K562 (cell line): ENCODE measurements around the gene HOMEZ. TPM values are rescaled to one million over a fixed set of nuclear protein-coding genes. Genes with fewer than 3 reads are reported as not detected.

Experiments
- BHLHE40 ChIP-seq: IDR thresholded peaks from 2 replicates; pipeline ENCODE4 v1.6.1; 2011; ENCODE audit warnings: low read length, improper control_type of control experiment
- DPF2 ChIP-seq: fragments of 450-650 bp; IDR thresholded peaks from 2 replicates; pipeline ENCODE4 v1.6.1; 2016
- EWSR1 ChIP-seq: fragments of 450-650 bp; IDR thresholded peaks from 2 replicates; pipeline ENCODE4 v1.6.1; 2018; ENCODE audit warnings: borderline replicate concordance, mild to moderate bottlenecking, low read depth, moderate library complexity; ENCODE audit not compliant: partially characterized antibody
- IFI16 ChIP-seq: fragments of 250-450 bp; sonication (Bioruptor Pico); IDR thresholded peaks from 2 replicates; pipeline ENCODE4 v2.1.2; 2022; ENCODE audit warnings: mild to moderate bottlenecking, inconsistent platforms
- LEF1 ChIP-seq: fragments of 450-650 bp; IDR thresholded peaks from 2 replicates; pipeline ENCODE4 v1.6.1; 2016; ENCODE audit warnings: mild to moderate bottlenecking
- MCM7 ChIP-seq, 2 experiments: fragments of 450-650 bp; IDR thresholded peaks; 2 replicates each; pipeline ENCODE4 v1.6.1; 2016 to 2018
- POLR2B ChIP-seq: fragments of 450-650 bp; IDR thresholded peaks from 2 replicates; pipeline ENCODE4 v1.6.1; 2018; ENCODE audit warnings: low read depth; ENCODE audit not compliant: partially characterized antibody
- PPARD ChIP-seq: fragments of 250-450 bp; sonication (Bioruptor Pico); IDR thresholded peaks from 2 replicates; pipeline ENCODE4 v1.8.0; 2022; ENCODE audit warnings: inconsistent platforms, mild to moderate bottlenecking, moderate library complexity
- RBFOX2 ChIP-seq: fragments of 200-400 bp; formaldehyde crosslinking; IDR thresholded peaks from 2 replicates; pipeline ENCODE4 v1.6.1; 2017; ENCODE audit warnings: low read depth, mild to moderate bottlenecking, low read length, moderate library complexity
- TRIM24 ChIP-seq, 2 experiments: fragments of 450-650 bp; IDR thresholded peaks; 2 replicates each; pipeline ENCODE4 v1.6.1; 2016
- ZNF143 ChIP-seq: sonication (generic); formaldehyde crosslinking; IDR thresholded peaks from 2 replicates; pipeline ENCODE4 v1.9.0; 2022; ENCODE audit warnings: mild to moderate bottlenecking, missing genetic modification reagents
- ZNF561 ChIP-seq: fragments of 450-650 bp; formaldehyde crosslinking; conservative IDR thresholded peaks from 2 replicates; pipeline ENCODE4 v1.4.0; 2020; ENCODE audit warnings: mild to moderate bottlenecking, moderate library complexity
- ZNF589 ChIP-seq: fragments of 200-800 bp; sonication (Bioruptor generic); IDR thresholded peaks from 2 replicates; pipeline ENCODE4 v1.6.1; 2016; ENCODE audit warnings: low read depth, missing genetic modification characterization, missing compliant biosample characterization
- polyA plus RNA-seq, 8 experiments: library from polyadenylated mRNA; depleted of rRNA in 4 of 8; stranded (reverse) in 5 of 8; unstranded in 3 of 8; fragments of >200 nt; fragmentation: Nextera tagmentation in 2 of 8; fragmentation: Illumina TruSeq in 1 of 8; extraction: Ambion mirVana in 2 of 8; extraction: Trizol in 1 of 8; gene quantifications; 2 replicates each; pipeline versions ENCODE4 v1.2.1 to v1.2.3, GENCODE V29; 2011 to 2014; ENCODE audit warnings: inconsistent platforms in 1 of 8, missing spikeins in 1 of 8
- total RNA-seq, 7 experiments: library from RNA; depleted of rRNA in 6 of 7; stranded (reverse); fragments of >200 nt in 6 of 7; fragmentation: Illumina TruSeq in 2 of 7; extraction: Trizol in 2 of 7; gene quantifications; 2 replicates each; pipeline versions ENCODE4 v1.2.1 to v1.2.3, GENCODE V29; 2011 to 2021; ENCODE audit warnings: low replicate concordance in 1 of 7
- TF ChIP-seq, protein P1 (sequence below), 2 experiments: IDR thresholded peaks; 2 replicates each; pipeline ENCODE4 v1.6.1; 2012; ENCODE audit warnings: improper control_type of control experiment in 2 of 2, low read depth in 2 of 2, low read length in 2 of 2, borderline replicate concordance in 1 of 2
- TF ChIP-seq, protein P2 (sequence below), 2 experiments: fragments of 150-350 bp in 1 of 2; IDR thresholded peaks; 2 replicates each; pipeline ENCODE4 v1.6.1; 2012 to 2016; ENCODE audit warnings: low read depth in 2 of 2, low read length in 2 of 2, mild to moderate bottlenecking in 1 of 2, moderate library complexity in 1 of 2
- TF ChIP-seq, protein P3 (sequence below), 2 experiments: fragments of 450-650 bp in 1 of 2; sonication (generic) in 1 of 2; formaldehyde crosslinking in 1 of 2; IDR thresholded peaks in 1 of 2; conservative IDR thresholded peaks in 1 of 2; 2 replicates each; pipeline versions ENCODE4 v1.6.1 to v1.8.1; 2016 to 2023; ENCODE audit warnings: mild to moderate bottlenecking in 2 of 2, moderate library complexity in 2 of 2, inconsistent platforms in 1 of 2, missing genetic modification reagents in 1 of 2
- TF ChIP-seq, protein P4 (sequence below): fragments of 250-450 bp; sonication (Bioruptor Pico); IDR thresholded peaks from 2 replicates; pipeline ENCODE4 v1.5.0; 2021
- TF ChIP-seq, protein P5 (sequence below): fragments of 450-650 bp; IDR thresholded peaks from 2 replicates; pipeline ENCODE4 v1.6.1; 2016; ENCODE audit warnings: low read depth, mild to moderate bottlenecking, moderate library complexity

HOMEZ gene
- total and polyA plus RNA-seq, 9 of the 15 experiments (the other 6 are each of a cell fraction or from before 2014, with no cell fraction given): 3.0 to 30.2 (median 16.9) TPM

DNA sequence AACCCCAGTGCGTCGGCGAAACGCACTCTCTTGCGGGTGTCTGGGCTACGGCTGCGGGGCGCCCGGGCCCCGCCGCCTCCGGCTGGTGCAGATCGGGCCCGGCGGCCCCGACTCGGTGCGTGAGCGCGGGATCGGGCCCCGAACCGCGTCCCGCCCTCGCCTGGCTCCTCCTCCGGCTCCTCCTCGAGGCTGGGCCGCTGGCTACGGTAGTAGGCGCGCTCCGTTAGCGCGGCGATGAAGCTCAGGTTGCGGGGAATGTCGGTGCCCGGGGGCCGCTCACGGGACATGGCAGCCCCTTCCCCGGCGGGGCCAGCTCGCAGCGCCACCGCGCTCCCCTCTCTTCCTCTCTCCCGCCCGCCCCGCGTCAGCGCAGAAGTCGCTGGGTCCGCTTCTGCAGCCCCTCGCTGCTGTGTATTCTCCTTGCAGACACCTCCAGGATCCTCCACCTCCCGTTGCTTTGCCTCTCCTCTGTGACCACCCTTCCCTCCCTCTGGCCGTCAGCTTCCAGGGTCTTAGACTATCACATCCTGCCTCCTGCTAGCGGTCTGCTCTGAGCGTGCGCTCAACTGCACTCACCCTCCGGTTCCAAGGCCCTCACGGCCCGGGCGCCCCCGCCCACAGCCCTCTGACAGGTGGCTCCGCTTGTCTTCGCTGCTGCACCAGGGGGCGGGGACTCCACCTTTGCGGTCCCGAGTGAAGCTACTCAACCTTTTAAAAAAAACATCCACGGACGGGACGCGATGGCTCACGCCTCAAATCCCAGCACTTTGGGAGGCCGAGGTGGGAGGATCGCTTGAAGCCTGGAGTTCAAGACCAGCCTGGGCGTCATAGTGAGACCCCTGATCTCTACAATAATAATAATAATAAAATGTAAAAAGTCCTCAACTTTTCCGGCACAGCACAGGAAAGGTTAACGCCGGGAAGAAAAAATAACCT is 16.6 kb upstream of the HOMEZ start, which contains the start of gene PPP1R3E (continued):
- TF ChIP-seq ZNF589: no peak
- TF ChIP-seq, protein P1, sequence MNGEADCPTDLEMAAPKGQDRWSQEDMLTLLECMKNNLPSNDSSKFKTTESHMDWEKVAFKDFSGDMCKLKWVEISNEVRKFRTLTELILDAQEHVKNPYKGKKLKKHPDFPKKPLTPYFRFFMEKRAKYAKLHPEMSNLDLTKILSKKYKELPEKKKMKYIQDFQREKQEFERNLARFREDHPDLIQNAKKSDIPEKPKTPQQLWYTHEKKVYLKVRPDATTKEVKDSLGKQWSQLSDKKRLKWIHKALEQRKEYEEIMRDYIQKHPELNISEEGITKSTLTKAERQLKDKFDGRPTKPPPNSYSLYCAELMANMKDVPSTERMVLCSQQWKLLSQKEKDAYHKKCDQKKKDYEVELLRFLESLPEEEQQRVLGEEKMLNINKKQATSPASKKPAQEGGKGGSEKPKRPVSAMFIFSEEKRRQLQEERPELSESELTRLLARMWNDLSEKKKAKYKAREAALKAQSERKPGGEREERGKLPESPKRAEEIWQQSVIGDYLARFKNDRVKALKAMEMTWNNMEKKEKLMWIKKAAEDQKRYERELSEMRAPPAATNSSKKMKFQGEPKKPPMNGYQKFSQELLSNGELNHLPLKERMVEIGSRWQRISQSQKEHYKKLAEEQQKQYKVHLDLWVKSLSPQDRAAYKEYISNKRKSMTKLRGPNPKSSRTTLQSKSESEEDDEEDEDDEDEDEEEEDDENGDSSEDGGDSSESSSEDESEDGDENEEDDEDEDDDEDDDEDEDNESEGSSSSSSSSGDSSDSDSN (IDR thresholded peaks at IDR 0.05; ENCODE audit: borderline replicate concordance in 1 of 2, low read depth in 2 of 2, low read length in 2 of 2): peak in 1 of 2 experiments; percentile 48; a peak in 2 of 4 replicates
- no peak for TF ChIP-seq ZNF143 (CRISPR knock-in tag)
- TF ChIP-seq BHLHE40: no peak; the same call in none of the 2 replicates
- no peak for TF ChIP-seq DPF2
- TF ChIP-seq, protein P2, sequence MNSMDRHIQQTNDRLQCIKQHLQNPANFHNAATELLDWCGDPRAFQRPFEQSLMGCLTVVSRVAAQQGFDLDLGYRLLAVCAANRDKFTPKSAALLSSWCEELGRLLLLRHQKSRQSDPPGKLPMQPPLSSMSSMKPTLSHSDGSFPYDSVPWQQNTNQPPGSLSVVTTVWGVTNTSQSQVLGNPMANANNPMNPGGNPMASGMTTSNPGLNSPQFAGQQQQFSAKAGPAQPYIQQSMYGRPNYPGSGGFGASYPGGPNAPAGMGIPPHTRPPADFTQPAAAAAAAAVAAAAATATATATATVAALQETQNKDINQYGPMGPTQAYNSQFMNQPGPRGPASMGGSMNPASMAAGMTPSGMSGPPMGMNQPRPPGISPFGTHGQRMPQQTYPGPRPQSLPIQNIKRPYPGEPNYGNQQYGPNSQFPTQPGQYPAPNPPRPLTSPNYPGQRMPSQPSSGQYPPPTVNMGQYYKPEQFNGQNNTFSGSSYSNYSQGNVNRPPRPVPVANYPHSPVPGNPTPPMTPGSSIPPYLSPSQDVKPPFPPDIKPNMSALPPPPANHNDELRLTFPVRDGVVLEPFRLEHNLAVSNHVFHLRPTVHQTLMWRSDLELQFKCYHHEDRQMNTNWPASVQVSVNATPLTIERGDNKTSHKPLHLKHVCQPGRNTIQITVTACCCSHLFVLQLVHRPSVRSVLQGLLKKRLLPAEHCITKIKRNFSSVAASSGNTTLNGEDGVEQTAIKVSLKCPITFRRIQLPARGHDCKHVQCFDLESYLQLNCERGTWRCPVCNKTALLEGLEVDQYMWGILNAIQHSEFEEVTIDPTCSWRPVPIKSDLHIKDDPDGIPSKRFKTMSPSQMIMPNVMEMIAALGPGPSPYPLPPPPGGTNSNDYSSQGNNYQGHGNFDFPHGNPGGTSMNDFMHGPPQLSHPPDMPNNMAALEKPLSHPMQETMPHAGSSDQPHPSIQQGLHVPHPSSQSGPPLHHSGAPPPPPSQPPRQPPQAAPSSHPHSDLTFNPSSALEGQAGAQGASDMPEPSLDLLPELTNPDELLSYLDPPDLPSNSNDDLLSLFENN (IDR thresholded peaks at IDR 0.05; ENCODE audit: low read depth in 2 of 2, low read length in 2 of 2): no peak
- no peak for TF ChIP-seq LEF1
- no peak for TF ChIP-seq EWSR1
- no peak for TF ChIP-seq ZNF561 (CRISPR knock-in tag)
- TF ChIP-seq, protein P3, sequence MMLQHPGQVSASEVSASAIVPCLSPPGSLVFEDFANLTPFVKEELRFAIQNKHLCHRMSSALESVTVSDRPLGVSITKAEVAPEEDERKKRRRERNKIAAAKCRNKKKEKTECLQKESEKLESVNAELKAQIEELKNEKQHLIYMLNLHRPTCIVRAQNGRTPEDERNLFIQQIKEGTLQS (IDR thresholded peaks at IDR 0.05): no peak
- TF ChIP-seq, protein P3 (CRISPR knock-in tag; conservative IDR thresholded peaks at IDR 0.05): no peak
- no peak for TF ChIP-seq TRIM24 (IDR thresholded peaks at IDR 0.05)
- TF ChIP-seq, protein P4, sequence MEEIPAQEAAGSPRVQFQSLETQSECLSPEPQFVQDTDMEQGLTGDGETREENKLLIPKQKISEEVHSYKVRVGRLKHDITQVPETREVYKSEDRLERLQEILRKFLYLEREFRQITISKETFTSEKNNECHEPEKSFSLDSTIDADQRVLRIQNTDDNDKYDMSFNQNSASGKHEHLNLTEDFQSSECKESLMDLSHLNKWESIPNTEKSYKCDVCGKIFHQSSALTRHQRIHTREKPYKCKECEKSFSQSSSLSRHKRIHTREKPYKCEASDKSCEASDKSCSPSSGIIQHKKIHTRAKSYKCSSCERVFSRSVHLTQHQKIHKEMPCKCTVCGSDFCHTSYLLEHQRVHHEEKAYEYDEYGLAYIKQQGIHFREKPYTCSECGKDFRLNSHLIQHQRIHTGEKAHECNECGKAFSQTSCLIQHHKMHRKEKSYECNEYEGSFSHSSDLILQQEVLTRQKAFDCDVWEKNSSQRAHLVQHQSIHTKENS (CRISPR knock-in tag): no peak
- peak; percentile 75 for TF ChIP-seq RBFOX2
- no peak for TF ChIP-seq IFI16 (CRISPR knock-in tag)
- TF ChIP-seq POLR2B: no peak
- TF ChIP-seq PPARD (CRISPR knock-in tag): no peak
- TF ChIP-seq MCM7 (IDR thresholded peaks at IDR 0.05): no peak
- TF ChIP-seq, protein P5, sequence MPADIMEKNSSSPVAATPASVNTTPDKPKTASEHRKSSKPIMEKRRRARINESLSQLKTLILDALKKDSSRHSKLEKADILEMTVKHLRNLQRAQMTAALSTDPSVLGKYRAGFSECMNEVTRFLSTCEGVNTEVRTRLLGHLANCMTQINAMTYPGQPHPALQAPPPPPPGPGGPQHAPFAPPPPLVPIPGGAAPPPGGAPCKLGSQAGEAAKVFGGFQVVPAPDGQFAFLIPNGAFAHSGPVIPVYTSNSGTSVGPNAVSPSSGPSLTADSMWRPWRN: no peak
